ENCODE results near the gene PRRT4. TPM values are rescaled to one million over a fixed set of nuclear protein-coding genes. Genes with fewer than 3 reads are reported as not detected.

PRRT4 gene
- total RNA-seq, 1 donor from 2014 or later: 0.26 TPM

DNA sequence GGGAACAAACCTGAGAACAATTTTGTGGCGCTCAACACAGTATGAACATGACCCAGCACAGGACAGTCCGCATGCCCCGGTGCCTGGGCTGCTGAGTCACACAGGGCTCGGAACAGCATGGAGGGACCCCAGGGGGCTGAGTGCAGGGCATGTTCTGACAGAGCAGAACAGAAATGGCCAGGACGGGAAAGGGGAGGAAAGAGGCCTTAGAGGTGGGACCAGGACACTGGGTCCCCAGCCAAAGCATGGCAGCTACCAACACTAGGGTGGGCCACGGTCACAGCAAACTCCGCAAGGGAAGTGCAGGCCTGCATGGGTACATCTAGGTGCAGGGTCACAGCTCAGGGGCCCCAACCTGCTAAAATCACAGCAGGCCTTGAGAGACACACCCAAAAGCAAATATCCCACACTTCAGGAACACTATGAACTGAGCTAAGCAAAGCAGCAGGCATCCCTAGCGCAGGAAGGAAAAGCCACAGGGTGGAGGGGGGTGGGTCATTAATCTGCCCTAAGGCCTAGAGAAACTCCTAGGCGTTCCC, 42.7 kb upstream of the PRRT4 start:
- DNase-seq (no peak), ATAC-seq (no peak)
- Histone ChIP-seq H3K27me3 (no peaks in the 10 kb centered on the region), H3K4me1 (peaks cover 44% of the 10 kb centered on the region), H3K27ac (no peak overlapping the region), H3K9me3 (no peaks in the 10 kb centered on the region), H3K36me3 (peaks cover 24% of the 10 kb centered on the region), H3K4me3 (peak overlapping the region; percentile 81)
- intact Hi-C loops (cut with DNase I): no loop called here
- TF ChIP-seq, protein P1, sequence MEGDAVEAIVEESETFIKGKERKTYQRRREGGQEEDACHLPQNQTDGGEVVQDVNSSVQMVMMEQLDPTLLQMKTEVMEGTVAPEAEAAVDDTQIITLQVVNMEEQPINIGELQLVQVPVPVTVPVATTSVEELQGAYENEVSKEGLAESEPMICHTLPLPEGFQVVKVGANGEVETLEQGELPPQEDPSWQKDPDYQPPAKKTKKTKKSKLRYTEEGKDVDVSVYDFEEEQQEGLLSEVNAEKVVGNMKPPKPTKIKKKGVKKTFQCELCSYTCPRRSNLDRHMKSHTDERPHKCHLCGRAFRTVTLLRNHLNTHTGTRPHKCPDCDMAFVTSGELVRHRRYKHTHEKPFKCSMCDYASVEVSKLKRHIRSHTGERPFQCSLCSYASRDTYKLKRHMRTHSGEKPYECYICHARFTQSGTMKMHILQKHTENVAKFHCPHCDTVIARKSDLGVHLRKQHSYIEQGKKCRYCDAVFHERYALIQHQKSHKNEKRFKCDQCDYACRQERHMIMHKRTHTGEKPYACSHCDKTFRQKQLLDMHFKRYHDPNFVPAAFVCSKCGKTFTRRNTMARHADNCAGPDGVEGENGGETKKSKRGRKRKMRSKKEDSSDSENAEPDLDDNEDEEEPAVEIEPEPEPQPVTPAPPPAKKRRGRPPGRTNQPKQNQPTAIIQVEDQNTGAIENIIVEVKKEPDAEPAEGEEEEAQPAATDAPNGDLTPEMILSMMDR (IDR thresholded peaks at IDR 0.05): no peak

DNA sequence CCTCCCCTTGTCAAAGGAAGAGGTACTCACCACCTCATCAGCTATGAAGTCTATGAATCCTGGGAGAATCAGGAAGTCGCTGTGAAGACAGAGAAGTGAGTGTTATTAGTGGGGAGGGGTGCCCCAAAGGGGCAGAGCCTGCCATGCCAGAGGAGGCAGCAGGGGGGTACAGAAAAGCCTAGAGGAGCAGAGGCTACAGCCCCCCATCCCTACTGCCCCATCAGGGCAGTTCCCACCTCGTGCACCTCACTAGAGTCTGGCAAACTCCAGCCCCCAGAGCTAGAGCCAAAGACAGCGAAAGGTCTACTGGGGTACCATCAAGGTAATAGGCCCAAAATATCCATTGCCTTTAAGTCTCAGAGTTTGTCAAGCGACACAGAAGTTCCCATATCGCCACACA, 42.2 kb upstream of the PRRT4 start:
- intact Hi-C loops (cut with DNase I): no loop called here
- peaks cover 39% of the 10 kb centered on the region for H3K4me1 ChIP-seq
- ATAC-seq: no peak
- H3K9me3 ChIP-seq: no peaks in the 10 kb centered on the region
- peaks cover 27% of the 10 kb centered on the region for H3K36me3 ChIP-seq
- TF ChIP-seq, protein P1 (IDR thresholded peaks at IDR 0.05): no peak
- no peak overlapping the region for H3K27ac ChIP-seq
- H3K27me3 ChIP-seq: no peaks in the 10 kb centered on the region
- no peak overlapping the region for H3K4me3 ChIP-seq
- DNase-seq: no peak

DNA sequence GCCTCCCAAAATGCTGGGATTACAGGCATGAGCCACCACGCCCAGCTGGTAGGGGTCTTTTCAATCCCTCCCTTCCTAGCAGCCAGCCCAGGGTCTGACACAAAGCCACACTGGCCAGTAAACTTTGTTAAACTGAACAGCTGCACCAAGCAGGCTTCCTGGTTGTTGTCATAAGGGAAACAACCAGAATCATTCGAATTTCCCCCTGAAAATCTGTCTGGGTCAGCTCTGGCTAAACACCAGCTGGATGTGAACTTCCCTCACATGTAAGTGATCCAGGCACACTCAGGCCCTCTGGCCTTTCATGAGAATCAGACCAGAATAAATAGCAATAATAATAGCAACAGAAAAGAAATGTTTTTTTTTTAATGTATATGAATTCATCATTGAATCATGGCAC, 40.9 kb upstream of the PRRT4 start:
- peaks cover 26% of the 10 kb centered on the region for H3K4me1 ChIP-seq
- peaks cover 38% of the 10 kb centered on the region for H3K36me3 ChIP-seq
- H3K9me3 ChIP-seq: no peaks in the 10 kb centered on the region
- DNase-seq (no peak), ATAC-seq (no peak)
- H3K27ac ChIP-seq: no peak overlapping the region
- TF ChIP-seq, protein P1 (IDR thresholded peaks at IDR 0.05): no peak
- intact Hi-C loops (cut with DNase I): no loop called here
- no peak overlapping the region for H3K4me3 ChIP-seq
- H3K27me3 ChIP-seq: no peaks in the 10 kb centered on the region

DNA sequence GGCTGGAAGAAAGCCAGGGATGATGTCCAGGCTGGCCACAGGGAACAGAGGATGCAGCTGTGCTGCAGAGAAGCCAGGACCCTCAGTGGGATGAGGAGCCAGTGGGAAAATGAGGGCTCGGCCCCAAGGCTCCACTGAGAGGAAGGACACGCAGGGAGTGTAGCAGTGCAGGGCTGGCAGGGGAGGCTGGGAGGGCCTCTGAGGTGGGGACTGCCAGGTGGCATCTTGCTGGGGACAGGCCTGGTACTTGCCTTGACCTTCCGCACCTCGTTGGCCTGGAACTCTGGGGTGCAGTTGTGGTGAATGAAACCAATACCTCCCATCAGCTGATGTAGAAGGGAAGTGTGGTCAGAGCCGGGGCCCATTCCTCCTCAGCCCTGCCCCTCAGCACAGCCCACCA, 39.1 kb upstream of the PRRT4 start:
- TF ChIP-seq, protein P1 (IDR thresholded peaks at IDR 0.05): no peak
- DNase-seq (no peak), ATAC-seq (no peak)
- Histone ChIP-seq H3K36me3 (peaks cover 55% of the 10 kb centered on the region), H3K27me3 (no peaks in the 10 kb centered on the region), H3K9me3 (no peaks in the 10 kb centered on the region), H3K4me3 (no peak overlapping the region), H3K4me1 (peaks cover 16% of the 10 kb centered on the region), H3K27ac (no peak overlapping the region)
- intact Hi-C loops (cut with DNase I): no loop called here

DNA sequence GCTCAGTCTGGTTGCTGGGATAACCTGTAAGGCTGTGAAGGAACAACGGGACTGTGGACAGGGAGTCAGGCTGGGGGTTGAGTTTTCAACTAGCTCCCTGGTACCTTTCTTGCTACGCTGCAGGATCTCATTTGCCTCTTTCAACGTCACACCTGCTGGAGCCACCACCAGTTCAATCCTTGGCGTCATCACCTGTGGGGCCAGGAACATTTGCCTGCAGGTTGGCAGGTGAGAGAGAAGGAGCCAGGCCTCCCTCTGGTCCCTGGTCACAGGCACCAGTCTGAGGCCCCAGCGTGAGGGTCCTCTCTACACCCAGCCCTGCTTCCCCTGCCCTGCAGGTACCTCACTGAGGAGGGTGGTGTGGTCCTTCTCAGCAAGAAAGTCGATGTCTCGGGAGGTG, 38.5 kb upstream of the PRRT4 start:
- ATAC-seq: no peak
- Histone ChIP-seq H3K4me1 (peaks cover 13% of the 10 kb centered on the region), H3K36me3 (peaks cover 61% of the 10 kb centered on the region), H3K4me3 (no peak overlapping the region), H3K9me3 (no peaks in the 10 kb centered on the region), H3K27ac (no peak overlapping the region), H3K27me3 (no peaks in the 10 kb centered on the region)
- TF ChIP-seq, protein P1 (IDR thresholded peaks at IDR 0.05): no peak
- no peak for DNase-seq
- intact Hi-C loops (cut with DNase I): no loop called here

DNA sequence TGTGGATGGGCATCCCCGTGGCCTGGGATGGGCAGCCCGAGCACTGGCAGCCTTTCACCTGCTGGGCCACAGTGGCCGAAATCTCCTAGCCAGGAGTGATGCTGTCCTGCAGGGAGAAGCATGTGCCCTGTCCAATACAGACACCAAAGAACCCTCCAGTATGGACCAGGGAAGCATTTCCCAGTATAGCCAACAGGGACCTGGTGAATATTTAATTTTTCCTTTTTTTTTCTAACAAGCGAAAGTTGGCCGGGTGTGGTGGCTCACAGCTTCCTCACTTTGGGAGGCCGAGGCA, 37.3 kb upstream of the PRRT4 start:
- Histone ChIP-seq H3K27ac (no peak overlapping the region), H3K4me1 (peaks cover 1% of the 10 kb centered on the region), H3K9me3 (no peaks in the 10 kb centered on the region), H3K36me3 (peaks cover 73% of the 10 kb centered on the region), H3K4me3 (no peak overlapping the region), H3K27me3 (no peaks in the 10 kb centered on the region)
- ATAC-seq (peak; percentile 3), DNase-seq (no peak)
- intact Hi-C loops (cut with DNase I): no loop called here
- TF ChIP-seq, protein P1 (IDR thresholded peaks at IDR 0.05): no peak
